HTERT RPE-1 (cell line): ENCODE data around the gene TMEM225B.
"Not testable (repeated sequence)": the region's sequence is repeated elsewhere in the genome, so short reads cannot be mapped to it uniquely, and the experiment has no call there.

Source experiments
- in situ Hi-C: fragments of 300-500 bp; cut with MboI; formaldehyde crosslinking; loops from 4 replicates; pipeline ENCODE4 v1.14.3; 2020; ENCODE audit warnings: low sequenced_read_pairs

TMEM225B gene

DNA sequence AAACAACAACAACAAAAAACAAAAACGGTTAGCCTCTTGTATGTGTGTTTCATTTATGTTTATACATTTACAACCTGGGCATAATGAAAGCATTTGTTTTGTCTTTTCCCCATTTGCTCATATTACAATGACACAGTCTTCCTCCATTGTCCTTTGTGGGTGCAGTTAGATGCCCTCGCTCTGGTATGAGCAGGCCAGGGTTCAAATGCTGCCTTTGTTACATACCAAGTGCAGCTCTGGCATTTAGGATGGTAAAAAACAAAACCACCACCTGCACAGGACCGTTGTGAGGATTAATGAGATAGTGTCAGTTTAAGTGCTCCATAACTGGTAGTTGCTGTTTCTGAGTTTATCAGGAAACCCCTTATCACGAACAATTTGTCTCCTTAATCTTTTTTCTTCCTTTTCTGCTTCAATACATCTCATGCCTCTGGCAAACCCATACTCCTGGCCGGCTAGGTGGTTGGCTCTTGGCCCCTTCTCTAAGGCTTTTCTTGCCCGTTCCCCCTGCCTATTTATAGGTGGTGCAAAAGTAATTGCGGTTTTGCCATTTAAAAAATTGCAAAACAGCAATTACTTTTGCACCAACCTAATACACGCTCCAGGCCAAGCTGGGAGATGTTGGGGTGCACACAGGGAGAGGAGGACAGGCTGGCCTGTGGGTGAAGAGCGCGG, 18.6 kb upstream of the TMEM225B start:
- in situ Hi-C loops: no loop called here

DNA sequence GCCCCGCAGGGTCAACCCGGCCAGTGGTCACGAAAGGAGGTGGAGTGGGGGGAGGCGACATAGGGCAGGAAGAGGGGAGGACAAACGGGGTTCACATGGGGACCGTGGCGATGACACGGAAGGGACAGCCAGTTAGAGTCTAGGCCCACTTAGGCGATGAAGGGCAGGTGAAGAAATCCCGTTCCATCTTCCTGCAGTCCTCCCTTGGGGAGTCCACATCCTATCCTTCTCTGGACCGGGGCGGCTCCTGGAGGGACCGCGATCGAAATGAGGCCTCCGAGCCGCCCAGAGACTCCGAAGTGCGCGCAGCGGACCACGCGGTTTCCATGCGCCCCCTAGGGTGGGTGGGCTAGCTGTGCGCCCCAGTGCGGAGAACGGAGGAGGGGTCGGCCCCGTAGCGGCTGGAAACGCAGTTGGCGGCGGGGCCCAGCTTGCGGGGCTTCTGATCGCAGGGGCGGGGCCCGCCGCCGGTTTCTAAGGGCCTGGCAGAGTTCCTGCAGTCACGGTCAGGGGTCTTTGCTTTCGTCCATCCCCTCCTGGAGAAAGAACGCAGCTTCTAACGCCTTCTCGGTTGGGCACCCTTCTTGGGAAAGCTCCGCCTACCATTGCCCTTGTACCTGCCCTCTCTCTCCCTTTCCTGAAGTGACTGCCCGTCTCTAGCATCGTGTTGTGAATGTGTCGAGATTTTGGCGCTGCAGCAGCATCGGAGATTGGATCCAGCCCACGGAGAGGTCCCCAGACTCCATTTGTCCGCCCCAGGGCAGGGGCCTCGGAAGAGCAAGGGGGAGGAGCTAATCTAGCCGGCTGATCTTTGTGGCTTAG, 17.9 kb upstream of the TMEM225B start:
- in situ Hi-C loops: no loop called here

DNA sequence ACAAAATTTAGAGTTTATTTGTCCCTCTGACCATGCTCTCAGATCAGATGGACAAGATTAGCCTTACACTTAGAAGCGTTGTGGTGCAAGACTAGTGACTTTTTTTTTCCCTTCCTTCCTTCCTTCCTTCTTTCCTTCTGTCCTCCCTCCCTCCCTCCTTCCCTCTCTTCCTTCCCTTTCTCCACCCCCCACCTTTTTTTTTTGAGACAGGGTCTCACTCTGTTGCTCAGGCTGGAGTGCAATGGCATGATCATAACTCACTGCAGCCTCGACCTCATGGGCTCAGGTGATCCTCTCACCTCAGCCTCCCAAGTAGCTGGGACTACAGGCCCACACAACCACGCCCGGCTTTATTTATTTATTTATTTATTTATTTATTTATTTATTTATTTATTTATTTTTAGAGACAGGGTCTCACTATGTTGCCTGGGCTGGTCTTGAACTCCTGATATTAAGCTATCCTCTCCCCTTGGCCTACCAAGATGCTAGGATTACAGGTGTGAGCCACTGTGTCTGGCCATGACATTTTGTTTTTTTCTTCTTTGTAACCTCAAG, 17.2 kb upstream of the TMEM225B start:
- in situ Hi-C loops: not testable (repeated sequence)

DNA sequence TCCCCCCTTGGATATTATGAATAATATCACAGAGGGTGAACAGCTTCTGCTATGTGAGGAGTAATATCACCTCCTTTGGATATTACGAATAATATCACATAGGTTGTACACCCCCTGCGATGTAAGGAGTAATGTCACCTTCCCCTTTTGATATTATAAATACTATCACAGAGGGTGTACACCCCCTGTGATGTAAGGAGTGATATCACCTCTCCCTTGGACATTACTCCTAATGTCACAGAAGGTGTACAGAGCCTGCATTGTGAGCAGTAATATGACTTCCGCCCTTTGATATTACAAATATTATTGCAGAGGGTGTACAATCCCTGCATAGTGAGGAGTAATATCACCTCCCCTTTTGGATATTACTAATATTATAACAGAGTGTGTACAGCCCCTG, 9.2 kb upstream of the TMEM225B start:
- in situ Hi-C loops: no loop called here

GRCh38 chr7:99594948-99595745, 2.9 kb upstream of the TMEM225B start:
- in situ Hi-C loops: no loop called here

GRCh38 chr7:99596408-99596955, 1.6 kb upstream of the TMEM225B start:
- in situ Hi-C loops: no loop called here

- in situ Hi-C loops: no loop called here
Measured at GRCh38 chr7:99599836-99600235, 1.8 kb downstream of the TMEM225B start.

DNA sequence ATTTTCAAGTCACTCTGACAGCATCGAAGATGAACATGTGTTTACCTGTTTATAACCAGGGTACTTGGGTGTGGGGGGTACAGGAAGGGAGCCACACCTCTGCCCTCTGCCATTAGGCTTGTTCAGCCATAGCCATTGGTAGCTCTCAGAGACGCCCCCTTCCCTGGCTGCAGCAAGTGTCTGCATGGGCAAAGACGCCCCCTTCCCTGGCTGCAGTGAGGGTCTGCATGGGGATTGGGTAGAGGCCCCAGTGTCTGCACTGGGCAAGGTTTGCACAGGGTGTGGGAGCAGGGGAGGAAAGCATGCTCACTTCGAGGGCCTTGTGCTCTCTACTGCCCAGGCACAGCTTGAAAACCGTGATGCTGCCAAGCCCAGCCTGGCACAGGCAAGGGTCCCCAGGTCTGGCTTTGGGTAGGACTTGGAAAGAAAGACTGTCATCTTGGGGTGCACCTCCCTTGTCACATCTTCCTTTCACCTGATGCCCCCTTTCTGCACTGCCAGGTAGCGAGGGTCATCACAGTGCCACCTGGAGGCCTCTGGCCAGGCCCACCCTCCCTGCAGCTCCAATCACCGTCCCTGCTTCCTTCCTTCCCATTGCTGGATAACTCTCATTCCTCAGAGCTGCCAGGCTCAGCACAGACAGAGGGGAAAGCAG, 3.7 kb downstream of the TMEM225B start:
- in situ Hi-C loops: no loop called here

DNA sequence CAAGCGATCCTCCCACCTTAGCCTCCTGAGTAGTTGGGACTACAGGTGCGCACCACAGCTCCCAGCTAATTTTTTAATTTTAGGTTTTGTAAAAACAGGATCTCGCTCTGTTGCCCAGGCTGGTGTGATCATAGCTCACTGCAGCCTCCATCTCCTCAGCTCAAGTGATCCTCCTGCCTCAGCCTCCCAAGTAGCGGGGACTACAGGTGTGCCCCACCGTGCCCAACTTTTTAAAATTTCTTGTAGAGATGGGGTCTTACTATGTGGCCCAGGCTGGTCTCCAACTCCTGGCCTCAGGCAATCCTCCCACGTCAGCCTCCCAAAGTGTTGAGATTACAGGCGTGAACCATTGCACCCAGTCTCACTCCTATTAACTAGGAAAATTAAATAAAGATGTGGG, 7.5 kb downstream of the TMEM225B start:
- in situ Hi-C loops: no loop called here

GRCh38 chr7:99606531-99606930, 8.5 kb downstream of the TMEM225B start:
- in situ Hi-C loops: no loop called here

GRCh38 chr7:99607548-99607947, 9.5 kb downstream of the TMEM225B start:
- in situ Hi-C loops: no loop called here

DNA sequence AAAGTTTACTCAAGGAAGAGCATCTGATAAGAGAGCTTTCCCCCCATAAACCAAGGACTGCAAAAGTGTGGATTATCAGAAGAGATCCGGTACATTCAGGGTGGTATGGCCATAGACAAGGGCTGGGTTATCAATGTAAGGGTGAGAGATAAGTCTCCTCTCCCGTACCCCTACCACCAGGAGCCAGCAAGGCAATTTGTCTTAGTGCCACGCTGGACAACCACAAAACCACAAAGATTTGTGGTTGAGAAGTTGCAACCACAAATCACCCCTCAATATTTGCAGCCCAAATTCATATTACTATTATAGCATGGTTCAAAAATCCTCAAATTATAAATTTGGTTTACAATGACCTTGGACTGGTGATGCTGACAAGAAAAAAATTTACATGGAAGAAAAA, 16.4 kb downstream of the TMEM225B start:
- in situ Hi-C loops: no loop called here

DNA sequence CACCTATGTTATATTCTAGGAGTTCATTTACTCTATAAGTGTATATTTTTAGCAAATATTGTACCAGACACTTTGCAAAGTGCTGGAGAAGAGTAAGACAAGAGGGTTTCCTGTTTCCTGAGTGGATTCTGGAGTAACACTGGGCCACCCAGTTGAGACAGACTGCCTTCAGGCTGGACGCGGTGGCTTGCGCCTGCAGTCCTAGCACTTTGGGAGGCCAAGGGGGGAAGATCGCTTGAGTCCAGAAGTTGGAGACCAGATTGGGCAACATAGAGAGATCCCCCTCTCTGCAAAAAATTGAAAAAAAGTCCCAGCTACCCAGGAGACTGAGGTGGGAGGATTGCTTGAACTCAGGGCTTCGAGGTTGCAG, 17.9 kb downstream of the TMEM225B start:
- in situ Hi-C loops: no loop called here

DNA sequence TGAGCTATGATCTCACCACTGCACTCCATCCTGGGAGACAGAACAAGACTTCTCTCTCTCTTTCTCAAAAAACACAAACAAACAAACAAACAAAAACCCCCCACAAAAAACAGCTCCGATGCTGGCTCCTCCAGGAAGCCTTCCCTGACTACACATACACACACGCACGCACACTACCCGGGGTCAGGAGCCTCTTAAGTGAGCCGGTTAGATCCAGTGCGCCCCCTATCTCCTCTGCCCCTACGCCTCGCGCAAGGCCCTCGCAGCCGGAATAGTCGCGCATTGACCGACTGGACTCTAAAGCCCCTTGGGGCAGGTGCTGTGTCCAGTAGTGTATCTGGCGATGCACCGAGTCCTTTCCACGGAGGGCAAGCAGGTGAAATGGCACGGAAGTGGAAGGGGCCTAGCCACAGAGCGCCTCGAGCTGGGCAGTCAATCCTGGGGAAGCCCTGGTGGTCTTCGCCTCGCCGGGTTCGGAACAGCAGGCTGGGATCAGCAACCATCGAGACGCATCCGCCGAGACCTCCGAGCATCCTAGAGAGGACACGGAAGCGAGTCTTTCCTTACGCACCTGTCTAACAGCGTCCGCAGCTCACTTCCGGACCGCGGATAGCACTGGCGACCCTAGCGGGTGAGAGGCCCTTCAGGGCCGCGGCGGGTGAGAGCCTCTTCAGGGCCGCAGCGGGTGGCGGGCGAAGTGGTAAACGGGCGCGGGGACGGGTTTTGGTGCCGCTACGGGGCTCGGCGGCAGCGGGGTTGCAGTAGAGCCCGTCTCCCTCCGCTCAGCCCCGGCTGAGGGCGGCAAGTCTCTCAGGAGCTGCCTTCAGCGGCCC, 18.5 kb downstream of the TMEM225B start, which contains the start of gene ZSCAN25:
ZSCAN25 (plus strand) TSS at position 588 of the 833 bp plus-strand sequence. CDS start 2,661 bp downstream, outside the sequence.
- in situ Hi-C loops: no loop called here

GRCh38 chr7:99617192-99617781, 19.2 kb downstream of the TMEM225B start:
- in situ Hi-C loops: no loop called here

GRCh38 chr7:99618726-99619125, 20.7 kb downstream of the TMEM225B start:
- in situ Hi-C loops: no loop called here

- in situ Hi-C loops: no loop called here
Measured at GRCh38 chr7:99619571-99620130, 21.6 kb downstream of the TMEM225B start.

DNA sequence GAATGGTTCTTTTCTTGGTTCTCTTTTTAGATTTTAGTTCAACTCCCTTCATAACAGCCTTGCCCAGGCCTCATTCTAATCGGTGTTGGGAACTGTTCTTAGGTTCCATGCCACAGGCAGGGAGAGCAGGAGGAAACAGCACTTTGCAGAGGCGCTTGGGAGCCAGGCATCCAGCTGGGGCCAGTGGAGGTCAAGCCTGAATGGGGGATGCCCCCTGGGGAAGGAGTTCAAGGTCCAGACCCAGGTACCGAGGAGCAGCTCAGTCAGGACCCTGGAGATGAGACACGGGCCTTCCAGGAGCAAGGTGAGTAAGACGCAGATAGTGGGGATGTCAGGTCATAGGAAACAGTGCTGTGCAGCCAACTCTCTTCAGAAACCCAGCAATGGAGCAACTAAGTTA, 23.2 kb downstream of the TMEM225B start:
- in situ Hi-C loops: no loop called here

GRCh38 chr7:99622596-99622995, 24.5 kb downstream of the TMEM225B start:
- in situ Hi-C loops: no loop called here
